ENCODE measurements around the gene TYW3. TPM values are rescaled to one million over a fixed set of nuclear protein-coding genes. Genes with fewer than 3 reads are reported as not detected.

Gene TYW3
- total RNA-seq, 1 donor from 2014 or later, result 9.7 TPM

DNA sequence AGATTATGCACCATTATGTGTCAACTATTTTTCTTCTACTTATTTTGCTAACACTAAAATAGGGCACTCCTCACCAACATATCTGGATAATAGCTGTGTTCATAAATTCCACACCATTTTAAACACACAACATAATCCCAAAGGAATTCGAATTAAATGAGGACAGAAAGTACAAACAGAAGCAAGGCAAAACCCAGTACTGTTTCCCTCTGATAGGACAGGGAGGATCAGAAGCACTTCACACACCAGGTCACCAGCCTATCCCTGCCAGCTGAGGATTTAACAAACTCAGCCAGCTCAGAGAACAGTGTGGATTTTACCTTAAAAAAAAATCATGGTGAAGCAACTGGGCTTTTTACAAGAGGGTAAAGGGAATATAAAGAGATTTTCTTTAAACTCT is 20.1 kb upstream of the TYW3 start:
- FAIRE-seq (no peak), DNase-seq (ENCODE audit: low read depth) (no peak)
- TF ChIP-seq, protein P1, sequence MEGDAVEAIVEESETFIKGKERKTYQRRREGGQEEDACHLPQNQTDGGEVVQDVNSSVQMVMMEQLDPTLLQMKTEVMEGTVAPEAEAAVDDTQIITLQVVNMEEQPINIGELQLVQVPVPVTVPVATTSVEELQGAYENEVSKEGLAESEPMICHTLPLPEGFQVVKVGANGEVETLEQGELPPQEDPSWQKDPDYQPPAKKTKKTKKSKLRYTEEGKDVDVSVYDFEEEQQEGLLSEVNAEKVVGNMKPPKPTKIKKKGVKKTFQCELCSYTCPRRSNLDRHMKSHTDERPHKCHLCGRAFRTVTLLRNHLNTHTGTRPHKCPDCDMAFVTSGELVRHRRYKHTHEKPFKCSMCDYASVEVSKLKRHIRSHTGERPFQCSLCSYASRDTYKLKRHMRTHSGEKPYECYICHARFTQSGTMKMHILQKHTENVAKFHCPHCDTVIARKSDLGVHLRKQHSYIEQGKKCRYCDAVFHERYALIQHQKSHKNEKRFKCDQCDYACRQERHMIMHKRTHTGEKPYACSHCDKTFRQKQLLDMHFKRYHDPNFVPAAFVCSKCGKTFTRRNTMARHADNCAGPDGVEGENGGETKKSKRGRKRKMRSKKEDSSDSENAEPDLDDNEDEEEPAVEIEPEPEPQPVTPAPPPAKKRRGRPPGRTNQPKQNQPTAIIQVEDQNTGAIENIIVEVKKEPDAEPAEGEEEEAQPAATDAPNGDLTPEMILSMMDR (IDR thresholded peaks at IDR 0.05; ENCODE audit: insufficient read depth, low read length, severe bottlenecking), result no peak
- Histone ChIP-seq H3K36me3 (ENCODE audit: control insufficient read depth, insufficient read depth, low read length) (no peaks in the 10 kb centered on the region), H3K4me3 (ENCODE audit: low read depth, low read length) (no peak overlapping the region), H3K27me3 (ENCODE audit: control insufficient read depth, insufficient read depth, low read length) (no peaks in the 10 kb centered on the region)

DNA sequence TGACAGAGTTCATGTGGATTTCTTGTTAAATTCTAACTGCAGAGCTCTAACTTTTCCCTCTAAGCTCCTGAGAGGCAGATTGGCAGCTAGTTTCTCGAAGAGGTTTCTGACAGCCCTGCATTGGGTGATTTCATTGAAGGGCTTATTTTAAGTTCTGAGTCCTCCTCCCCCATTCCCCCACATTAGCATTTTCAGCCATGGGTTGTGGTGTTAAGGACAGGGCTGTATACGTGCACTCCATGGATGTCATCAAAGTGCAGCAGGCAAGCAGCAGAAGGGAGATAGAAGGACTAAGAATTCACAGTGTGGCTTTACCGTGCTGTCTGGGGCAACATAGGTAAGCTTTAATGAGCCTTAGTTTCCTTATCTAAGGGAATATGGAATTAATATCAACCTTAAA is 19.1 kb upstream of the TYW3 start:
- Histone ChIP-seq H3K4me3 (ENCODE audit: low read depth, low read length) (no peak overlapping the region), H3K27me3 (ENCODE audit: control insufficient read depth, insufficient read depth, low read length) (no peaks in the 10 kb centered on the region), H3K36me3 (ENCODE audit: control insufficient read depth, insufficient read depth, low read length) (no peaks in the 10 kb centered on the region)
- TF ChIP-seq, protein P1 (IDR thresholded peaks at IDR 0.05; ENCODE audit: insufficient read depth, low read length, severe bottlenecking), result no peak
- DNase-seq (ENCODE audit: low read depth) (no peak), FAIRE-seq (no peak)

DNA sequence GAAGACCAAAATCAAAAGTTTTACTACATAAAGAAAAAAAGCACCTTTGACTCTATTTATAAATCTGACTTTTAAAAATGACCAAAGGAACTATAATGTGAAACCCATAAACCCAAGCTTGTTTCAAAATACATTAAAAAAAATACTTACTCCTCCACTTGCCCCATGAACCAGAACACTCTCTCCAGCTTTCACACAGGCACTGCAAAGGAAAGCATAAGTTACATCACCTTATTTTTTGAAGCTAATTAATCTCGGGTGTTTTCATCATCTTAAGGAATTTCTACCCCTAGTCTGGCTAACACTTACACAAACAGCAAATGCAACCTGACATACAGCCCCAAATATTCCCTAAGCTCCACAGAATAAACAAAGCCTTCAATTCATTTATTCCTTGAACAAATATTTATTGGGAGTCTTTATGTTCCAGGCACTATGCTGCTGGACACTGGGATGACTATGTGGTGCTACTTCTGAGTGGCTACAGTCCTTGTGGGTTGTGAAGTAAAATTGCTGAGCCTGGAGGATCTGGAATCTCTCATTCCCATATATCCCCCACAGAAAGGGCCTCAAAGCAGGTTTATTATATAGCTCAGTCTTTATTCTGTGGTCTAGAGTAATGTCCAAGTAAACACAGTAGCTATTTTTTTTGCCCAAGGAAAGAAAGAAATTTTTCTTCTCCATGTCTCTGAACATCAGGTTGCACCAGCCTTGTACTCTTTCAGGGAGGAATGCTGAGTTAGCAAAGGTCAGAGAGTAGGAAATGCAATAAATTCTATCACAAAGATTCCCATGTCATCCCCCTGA is 18.3 kb upstream of the TYW3 start:
- no peak for FAIRE-seq
- TF ChIP-seq, protein P1 (IDR thresholded peaks at IDR 0.05; ENCODE audit: insufficient read depth, low read length, severe bottlenecking), result no peak
- Histone ChIP-seq H3K27me3 (ENCODE audit: control insufficient read depth, insufficient read depth, low read length) (no peaks in the 10 kb centered on the region), H3K36me3 (ENCODE audit: control insufficient read depth, insufficient read depth, low read length) (no peaks in the 10 kb centered on the region), H3K4me3 (ENCODE audit: low read depth, low read length) (no peak overlapping the region)
- DNase-seq (ENCODE audit: low read depth), result no peak

DNA sequence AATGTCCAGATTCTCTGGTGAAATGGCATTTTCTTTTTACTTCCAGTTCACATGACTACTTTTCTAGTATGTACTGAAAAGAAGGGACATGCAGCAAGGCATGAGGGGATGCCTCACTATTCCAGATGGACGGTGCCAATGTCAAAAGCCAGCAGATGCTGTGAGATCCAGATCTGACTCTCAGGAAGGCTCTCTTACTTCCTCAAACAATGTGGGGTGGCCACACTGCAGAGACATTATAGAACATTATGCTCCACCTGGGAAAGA is 17.8 kb upstream of the TYW3 start:
- no peaks in the 10 kb centered on the region for H3K36me3 ChIP-seq (ENCODE audit: control insufficient read depth, insufficient read depth, low read length)
- H3K27me3 ChIP-seq (ENCODE audit: control insufficient read depth, insufficient read depth, low read length), result no peaks in the 10 kb centered on the region
- FAIRE-seq (no peak), DNase-seq (ENCODE audit: low read depth) (no peak)
- no peak overlapping the region for H3K4me3 ChIP-seq (ENCODE audit: low read depth, low read length)
- TF ChIP-seq, protein P1 (IDR thresholded peaks at IDR 0.05; ENCODE audit: insufficient read depth, low read length, severe bottlenecking), result no peak

DNA sequence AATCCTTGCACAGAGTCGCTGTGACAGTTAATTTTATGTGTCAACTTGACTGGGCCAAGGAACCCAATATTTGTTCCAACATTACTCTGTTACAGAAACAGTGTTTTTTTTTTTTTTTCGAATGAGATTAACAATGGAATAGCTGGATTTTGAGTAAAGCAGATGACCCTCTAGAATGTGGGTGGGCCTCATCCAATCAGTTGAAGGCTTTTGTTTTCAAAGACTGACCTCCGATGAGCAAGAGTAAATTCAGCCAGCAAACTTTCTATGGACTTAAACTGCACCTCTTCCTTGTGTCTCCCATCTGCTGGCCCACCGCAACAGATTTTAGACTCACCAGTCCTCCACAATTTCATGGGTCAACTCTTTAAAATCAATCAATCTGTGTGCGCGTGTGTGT is 17.1 kb upstream of the TYW3 start:
- FAIRE-seq, result no peak
- Histone ChIP-seq H3K36me3 (ENCODE audit: control insufficient read depth, insufficient read depth, low read length) (no peaks in the 10 kb centered on the region), H3K4me3 (ENCODE audit: low read depth, low read length) (no peak overlapping the region), H3K27me3 (ENCODE audit: control insufficient read depth, insufficient read depth, low read length) (no peaks in the 10 kb centered on the region)
- no peak for DNase-seq (ENCODE audit: low read depth)
- TF ChIP-seq, protein P1 (IDR thresholded peaks at IDR 0.05; ENCODE audit: insufficient read depth, low read length, severe bottlenecking), result no peak

DNA sequence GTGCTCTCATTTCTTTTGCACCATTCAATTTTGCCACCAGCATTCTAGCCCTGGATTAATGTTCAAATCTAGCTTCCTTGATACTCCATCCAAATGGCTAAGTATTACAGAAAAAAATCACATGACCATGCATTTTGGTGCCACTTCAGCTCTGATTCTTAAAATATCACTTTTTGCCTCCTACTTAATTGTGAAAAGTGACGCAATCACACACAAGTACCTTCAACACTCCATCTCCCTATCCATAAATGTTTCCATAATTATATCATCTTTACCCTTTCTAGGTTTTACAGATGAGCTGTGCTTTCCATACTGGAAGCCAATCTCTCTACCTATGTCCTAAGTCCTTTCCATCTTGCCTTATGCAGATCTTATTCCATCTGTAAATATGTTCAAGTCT is 16.1 kb upstream of the TYW3 start:
- TF ChIP-seq, protein P1 (IDR thresholded peaks at IDR 0.05; ENCODE audit: insufficient read depth, low read length, severe bottlenecking), result no peak
- no peak overlapping the region for H3K4me3 ChIP-seq (ENCODE audit: low read depth, low read length)
- FAIRE-seq (no peak), DNase-seq (ENCODE audit: low read depth) (no peak)
- H3K36me3 ChIP-seq (ENCODE audit: control insufficient read depth, insufficient read depth, low read length), result no peaks in the 10 kb centered on the region
- H3K27me3 ChIP-seq (ENCODE audit: control insufficient read depth, insufficient read depth, low read length), result no peaks in the 10 kb centered on the region
